ENCODE data around the gene MYZAP. TPM values are rescaled to one million over a fixed set of nuclear protein-coding genes. Genes with fewer than 3 reads are reported as not detected.

The MYZAP gene
- total RNA-seq, 2 donors from 2014 or later, result 0.24 TPM; not detected in 1

- DNase-seq, result no peak
- Mint-ChIP-seq H3K4me3 (no peak overlapping the region), H3K36me3 (ENCODE audit: insufficient read depth in 2 of 2) (no peaks in the 10 kb centered on the region), H3K27ac (no peak overlapping the region), H3K4me1 (ENCODE audit: low read depth) (no peaks in the 10 kb centered on the region), H3K9me3 (no peaks in the 10 kb centered on the region), H3K27me3 (ENCODE audit: low read depth) (no peaks in the 10 kb centered on the region)
- no peak for ATAC-seq (replicated peaks in 1 of 2)
Observed at GRCh38 chr15:57691082-57691481, 99.4 kb downstream of the MYZAP start.

- no peaks in the 10 kb centered on the region for H3K36me3 Mint-ChIP-seq (ENCODE audit: insufficient read depth in 2 of 2)
- no peak overlapping the region for H3K27ac Mint-ChIP-seq
- no peak for ATAC-seq (replicated peaks in 1 of 2)
- H3K4me1 Mint-ChIP-seq (ENCODE audit: low read depth), result no peaks in the 10 kb centered on the region
- no peak for DNase-seq
- no peaks in the 10 kb centered on the region for H3K9me3 Mint-ChIP-seq
- no peak overlapping the region for H3K4me3 Mint-ChIP-seq
- H3K27me3 Mint-ChIP-seq (ENCODE audit: low read depth), result no peaks in the 10 kb centered on the region
Observed at GRCh38 chr15:57692709-57693108, 101.0 kb downstream of the MYZAP start.

GRCh38 chr15:57694279-57694678, 102.6 kb downstream of the MYZAP start:
- no peak overlapping the region for H3K27ac Mint-ChIP-seq
- no peaks in the 10 kb centered on the region for H3K9me3 Mint-ChIP-seq
- DNase-seq, result no peak
- no peak overlapping the region for H3K4me3 Mint-ChIP-seq
- ATAC-seq (replicated peaks in 1 of 2), result no peak
- no peaks in the 10 kb centered on the region for H3K27me3 Mint-ChIP-seq (ENCODE audit: low read depth)
- no peaks in the 10 kb centered on the region for H3K36me3 Mint-ChIP-seq (ENCODE audit: insufficient read depth in 2 of 2)
- H3K4me1 Mint-ChIP-seq (ENCODE audit: low read depth), result no peaks in the 10 kb centered on the region

- Mint-ChIP-seq H3K27ac (no peak overlapping the region), H3K9me3 (no peaks in the 10 kb centered on the region), H3K36me3 (ENCODE audit: insufficient read depth in 2 of 2) (no peaks in the 10 kb centered on the region), H3K27me3 (ENCODE audit: low read depth) (no peaks in the 10 kb centered on the region), H3K4me3 (no peak overlapping the region), H3K4me1 (ENCODE audit: low read depth) (no peaks in the 10 kb centered on the region)
- no peak for ATAC-seq (replicated peaks in 1 of 2)
- no peak for DNase-seq
Observed at GRCh38 chr15:57696146-57696545, 104.4 kb downstream of the MYZAP start.

GRCh38 chr15:57697588-57697987, 105.9 kb downstream of the MYZAP start:
- no peak overlapping the region for H3K27ac Mint-ChIP-seq
- H3K36me3 Mint-ChIP-seq (ENCODE audit: insufficient read depth in 2 of 2), result no peaks in the 10 kb centered on the region
- H3K27me3 Mint-ChIP-seq (ENCODE audit: low read depth), result no peaks in the 10 kb centered on the region
- DNase-seq (no peak), ATAC-seq (replicated peaks in 1 of 2) (no peak)
- H3K4me3 Mint-ChIP-seq, result no peak overlapping the region
- peaks cover 0 to 2% of the 10 kb centered on the region in 2 donors for H3K9me3 Mint-ChIP-seq
- H3K4me1 Mint-ChIP-seq (ENCODE audit: low read depth), result no peaks in the 10 kb centered on the region

- Mint-ChIP-seq H3K9me3 (peaks cover 0 to 2% of the 10 kb centered on the region in 2 donors), H3K27me3 (ENCODE audit: low read depth) (no peaks in the 10 kb centered on the region), H3K36me3 (ENCODE audit: insufficient read depth in 2 of 2) (no peaks in the 10 kb centered on the region), H3K4me3 (no peak overlapping the region), H3K4me1 (ENCODE audit: low read depth) (peaks cover 6% of the 10 kb centered on the region), H3K27ac (no peak overlapping the region)
- ATAC-seq (replicated peaks in 1 of 2) (no peak), DNase-seq (no peak)
Observed at GRCh38 chr15:57698243-57698642, 106.5 kb downstream of the MYZAP start.

- Mint-ChIP-seq H3K4me3 (no peak overlapping the region), H3K27me3 (ENCODE audit: low read depth) (no peaks in the 10 kb centered on the region), H3K9me3 (peaks cover 0 to 2% of the 10 kb centered on the region in 2 donors), H3K27ac (no peak overlapping the region), H3K4me1 (ENCODE audit: low read depth) (peaks cover 14% of the 10 kb centered on the region), H3K36me3 (ENCODE audit: insufficient read depth in 2 of 2) (no peaks in the 10 kb centered on the region)
- no peak for ATAC-seq (replicated peaks in 1 of 2)
- no peak for DNase-seq
Observed at GRCh38 chr15:57698991-57699390, 107.3 kb downstream of the MYZAP start.

- Mint-ChIP-seq H3K27me3 (ENCODE audit: low read depth) (no peaks in the 10 kb centered on the region), H3K27ac (peak overlapping the region; percentile 73), H3K9me3 (peaks cover 0 to 2% of the 10 kb centered on the region in 2 donors), H3K36me3 (ENCODE audit: insufficient read depth in 2 of 2) (peaks cover 0 to 2% of the 10 kb centered on the region in 2 donors), H3K4me1 (ENCODE audit: low read depth) (peaks cover 38% of the 10 kb centered on the region), H3K4me3 (peak overlapping the region in 1 of 2 donors; percentile 9)
- DNase-seq (no peak), ATAC-seq (replicated peaks in 1 of 2) (no peak)
Observed at GRCh38 chr15:57703387-57703786, 111.7 kb downstream of the MYZAP start.

GRCh38 chr15:57704441-57704840, 112.7 kb downstream of the MYZAP start:
- Mint-ChIP-seq H3K27me3 (ENCODE audit: low read depth) (no peaks in the 10 kb centered on the region), H3K4me3 (no peak overlapping the region), H3K9me3 (peaks cover 0 to 2% of the 10 kb centered on the region in 2 donors), H3K36me3 (ENCODE audit: insufficient read depth in 2 of 2) (peaks cover 2% of the 10 kb centered on the region in 2 donors), H3K27ac (no peak overlapping the region), H3K4me1 (ENCODE audit: low read depth) (peaks cover 49% of the 10 kb centered on the region)
- DNase-seq (no peak), ATAC-seq (replicated peaks in 1 of 2) (no peak)

- H3K27ac Mint-ChIP-seq, result peak overlapping the region; percentile 84
- H3K27me3 Mint-ChIP-seq (ENCODE audit: low read depth), result no peaks in the 10 kb centered on the region
- H3K4me3 Mint-ChIP-seq, result peak overlapping the region; percentile 86 to 96
- peaks cover 60% of the 10 kb centered on the region for H3K4me1 Mint-ChIP-seq (ENCODE audit: low read depth)
- DNase-seq, result peak in 1 of 2 donors; percentile 6
- H3K36me3 Mint-ChIP-seq (ENCODE audit: insufficient read depth in 2 of 2), result peaks cover 2 to 10% of the 10 kb centered on the region in 2 donors
- H3K9me3 Mint-ChIP-seq, result peaks cover 0 to 2% of the 10 kb centered on the region in 2 donors
- peak; percentile 6 to 8 for ATAC-seq (replicated peaks in 1 of 2)
Observed at GRCh38 chr15:57705746-57706404, 114.2 kb downstream of the MYZAP start.

GRCh38 chr15:57706405-57707209, 114.9 kb downstream of the MYZAP start, which contains the start of gene POLR2M:
Gene POLR2M, plus strand, starts transcription at chr15:57706714. Its CDS starts 129 bp downstream, at chr15:57706843.
- peak within 1 kb of the TSS; percentile 98 for H3K27ac Mint-ChIP-seq
- H3K4me3 Mint-ChIP-seq, result peak within 1 kb of the TSS; percentile 86 to 96
- H3K36me3 Mint-ChIP-seq (ENCODE audit: insufficient read depth in 2 of 2), result peaks cover 3 to 15% of the 10 kb centered on the region in 2 donors
- ATAC-seq (replicated peaks in 1 of 2) (peak; percentile 97 to 98), DNase-seq (peak; percentile 91 to 92)
- H3K9me3 Mint-ChIP-seq, result peaks cover 0 to 2% of the 10 kb centered on the region in 2 donors
- H3K27me3 Mint-ChIP-seq (ENCODE audit: low read depth), result no peaks in the 10 kb centered on the region
- peaks cover 68% of the 10 kb centered on the region for H3K4me1 Mint-ChIP-seq (ENCODE audit: low read depth)

- peak overlapping the region; percentile 86 to 96 for H3K4me3 Mint-ChIP-seq
- H3K27ac Mint-ChIP-seq, result peak overlapping the region; percentile 98
- ATAC-seq (replicated peaks in 1 of 2) (no peak), DNase-seq (no peak)
- H3K9me3 Mint-ChIP-seq, result no peaks in the 10 kb centered on the region
- H3K4me1 Mint-ChIP-seq (ENCODE audit: low read depth), result peaks cover 74% of the 10 kb centered on the region
- no peaks in the 10 kb centered on the region for H3K27me3 Mint-ChIP-seq (ENCODE audit: low read depth)
- H3K36me3 Mint-ChIP-seq (ENCODE audit: insufficient read depth in 2 of 2), result peaks cover 7 to 23% of the 10 kb centered on the region in 2 donors
Observed at GRCh38 chr15:57708047-57708446, 116.3 kb downstream of the MYZAP start.

GRCh38 chr15:57718309-57718708, 126.6 kb downstream of the MYZAP start:
- ATAC-seq (replicated peaks in 1 of 2) (no peak), DNase-seq (no peak)
- no peak overlapping the region for H3K4me3 Mint-ChIP-seq
- H3K9me3 Mint-ChIP-seq, result peaks cover 0 to 2% of the 10 kb centered on the region in 2 donors
- no peak overlapping the region for H3K27ac Mint-ChIP-seq
- H3K36me3 Mint-ChIP-seq (ENCODE audit: insufficient read depth in 2 of 2), result peaks cover 10 to 32% of the 10 kb centered on the region in 2 donors
- no peaks in the 10 kb centered on the region for H3K27me3 Mint-ChIP-seq (ENCODE audit: low read depth)
- no peaks in the 10 kb centered on the region for H3K4me1 Mint-ChIP-seq (ENCODE audit: low read depth)

All from activated T-cell treated with anti-CD3 and anti-CD28 coated beads, Interleukin-2, amount 50 U/mL, for 72 hours (primary cell).